ENCODE measurements around the gene PMAIP1.

PMAIP1 gene

DNA sequence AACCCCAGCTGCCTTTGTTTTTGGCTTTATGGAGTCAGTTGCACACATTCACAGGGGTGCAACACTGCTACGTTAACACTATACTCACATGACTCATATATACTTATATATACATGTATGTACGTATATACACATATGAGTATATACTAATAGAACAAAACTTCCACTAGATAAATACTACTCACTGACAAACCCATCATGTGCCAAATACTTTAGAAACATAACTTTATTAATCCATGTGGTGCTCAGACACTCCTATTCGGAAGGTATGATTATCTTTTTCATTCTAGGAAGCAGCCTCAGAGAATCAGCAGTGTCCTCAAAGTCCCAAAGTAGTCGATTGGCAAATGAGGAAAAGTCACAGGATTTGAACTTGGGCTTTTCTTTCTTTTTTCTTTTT lies 7.9 kb downstream of the PMAIP1 start:
- no peak overlapping the region for H3K4me3 ChIP-seq (ENCODE audit: low read depth, low read length)
- TF ChIP-seq, protein P1, sequence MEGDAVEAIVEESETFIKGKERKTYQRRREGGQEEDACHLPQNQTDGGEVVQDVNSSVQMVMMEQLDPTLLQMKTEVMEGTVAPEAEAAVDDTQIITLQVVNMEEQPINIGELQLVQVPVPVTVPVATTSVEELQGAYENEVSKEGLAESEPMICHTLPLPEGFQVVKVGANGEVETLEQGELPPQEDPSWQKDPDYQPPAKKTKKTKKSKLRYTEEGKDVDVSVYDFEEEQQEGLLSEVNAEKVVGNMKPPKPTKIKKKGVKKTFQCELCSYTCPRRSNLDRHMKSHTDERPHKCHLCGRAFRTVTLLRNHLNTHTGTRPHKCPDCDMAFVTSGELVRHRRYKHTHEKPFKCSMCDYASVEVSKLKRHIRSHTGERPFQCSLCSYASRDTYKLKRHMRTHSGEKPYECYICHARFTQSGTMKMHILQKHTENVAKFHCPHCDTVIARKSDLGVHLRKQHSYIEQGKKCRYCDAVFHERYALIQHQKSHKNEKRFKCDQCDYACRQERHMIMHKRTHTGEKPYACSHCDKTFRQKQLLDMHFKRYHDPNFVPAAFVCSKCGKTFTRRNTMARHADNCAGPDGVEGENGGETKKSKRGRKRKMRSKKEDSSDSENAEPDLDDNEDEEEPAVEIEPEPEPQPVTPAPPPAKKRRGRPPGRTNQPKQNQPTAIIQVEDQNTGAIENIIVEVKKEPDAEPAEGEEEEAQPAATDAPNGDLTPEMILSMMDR (IDR thresholded peaks at IDR 0.05; ENCODE audit: borderline replicate concordance, insufficient read depth, low read depth, low read length): no peak

GRCh38 chr18:59908799-59909198 lies 9.0 kb downstream of the PMAIP1 start:
- H3K4me3 ChIP-seq (ENCODE audit: low read depth, low read length): no peak overlapping the region
- TF ChIP-seq, protein P1 (IDR thresholded peaks at IDR 0.05; ENCODE audit: borderline replicate concordance, insufficient read depth, low read depth, low read length): no peak

GRCh38 chr18:59909289-59910036 lies 9.7 kb downstream of the PMAIP1 start:
- no peak overlapping the region for H3K4me3 ChIP-seq (ENCODE audit: low read depth, low read length)
- TF ChIP-seq, protein P1 (IDR thresholded peaks at IDR 0.05; ENCODE audit: borderline replicate concordance, insufficient read depth, low read depth, low read length): no peak

GRCh38 chr18:59910967-59911366 lies 11.2 kb downstream of the PMAIP1 start:
- TF ChIP-seq, protein P1 (IDR thresholded peaks at IDR 0.05; ENCODE audit: borderline replicate concordance, insufficient read depth, low read depth, low read length): no peak
- no peak overlapping the region for H3K4me3 ChIP-seq (ENCODE audit: low read depth, low read length)

DNA sequence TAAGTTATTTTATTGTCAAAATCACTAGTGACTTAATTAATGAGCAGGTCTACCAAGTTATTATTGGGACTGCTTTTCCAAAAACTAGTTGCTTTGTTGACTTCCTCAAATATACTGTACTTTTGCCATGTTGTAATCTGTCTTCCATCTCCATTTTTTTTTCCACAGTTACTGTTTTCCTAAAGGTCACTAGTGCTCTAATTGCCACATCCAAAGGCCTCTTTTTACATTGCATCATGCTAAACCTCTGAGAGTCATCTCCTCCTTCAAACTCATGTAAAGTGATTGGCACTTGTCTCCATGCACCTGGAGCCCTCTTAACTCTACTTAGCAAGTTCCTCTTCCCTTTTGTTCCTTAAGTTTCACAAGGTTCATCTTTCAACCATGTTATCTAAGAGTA lies 11.8 kb downstream of the PMAIP1 start:
- TF ChIP-seq, protein P1 (IDR thresholded peaks at IDR 0.05; ENCODE audit: borderline replicate concordance, insufficient read depth, low read depth, low read length): no peak

DNA sequence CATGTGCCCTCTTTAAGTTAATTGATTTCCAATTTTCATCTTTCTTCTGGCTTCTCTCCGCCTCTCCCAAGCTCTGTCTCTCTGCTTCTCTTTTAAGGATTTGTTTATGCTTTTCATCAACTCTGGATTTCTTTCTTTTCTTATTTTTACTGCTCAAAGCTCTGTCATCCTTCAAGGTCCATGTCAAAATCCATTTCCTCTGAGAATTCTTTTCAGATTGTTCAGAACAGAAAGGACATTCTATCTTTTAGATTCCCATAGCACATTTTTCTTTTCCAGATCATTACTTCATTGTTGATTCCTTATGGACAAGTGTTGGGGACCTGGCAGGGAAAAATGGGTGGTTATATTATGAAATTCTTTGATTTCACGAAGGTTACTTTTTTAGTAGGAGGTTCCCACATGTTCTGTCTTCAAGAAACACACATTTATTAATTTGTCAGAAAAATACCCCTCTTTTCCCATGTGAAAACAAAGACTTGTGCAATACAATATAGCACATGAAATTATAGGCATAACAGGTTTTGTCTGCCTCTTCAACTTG lies 12.3 kb downstream of the PMAIP1 start:
- no peak overlapping the region for H3K4me3 ChIP-seq (ENCODE audit: low read depth, low read length)
- TF ChIP-seq, protein P1 (IDR thresholded peaks at IDR 0.05; ENCODE audit: borderline replicate concordance, insufficient read depth, low read depth, low read length): no peak

More for the DNA sequence above, 11.8 kb downstream of the PMAIP1 start:
- H3K4me3 ChIP-seq (ENCODE audit: low read depth, low read length): no peak overlapping the region

DNA sequence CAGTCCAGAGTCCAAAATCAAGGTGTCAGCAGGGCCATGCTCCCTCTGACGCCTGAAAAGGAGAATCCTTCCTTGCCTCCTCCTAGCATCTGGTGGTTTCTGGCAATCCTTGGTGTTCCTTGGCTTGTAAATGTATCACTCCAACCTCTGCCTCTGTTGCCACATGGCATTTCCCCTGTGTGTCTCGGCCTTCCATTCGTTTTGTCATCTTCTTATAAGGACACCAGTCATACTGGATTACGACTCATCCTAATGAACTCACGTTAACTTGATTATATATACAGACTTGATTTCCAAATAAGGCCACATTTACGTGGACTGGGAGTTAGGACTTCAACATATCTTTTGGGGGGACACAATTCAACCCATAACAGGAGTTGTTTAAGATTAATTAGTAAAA lies 15.8 kb downstream of the PMAIP1 start:
- TF ChIP-seq, protein P1 (IDR thresholded peaks at IDR 0.05; ENCODE audit: borderline replicate concordance, insufficient read depth, low read depth, low read length): no peak
- H3K4me3 ChIP-seq (ENCODE audit: low read depth, low read length): no peak overlapping the region
